Heart left ventricle (tissue), 16 donors: Measurements from ENCODE around the gene PPFIBP1. TPM values are rescaled to one million over a fixed set of nuclear protein-coding genes. Genes with fewer than 3 reads are reported as not detected.
A peak's percentile ranks its signal among the peaks of the same experiment; 100 is the strongest.

Experiments used
- ATAC-seq, 4 donors: fragments of 200-7000 bp; cut with Tn5 transposase; one replicate each; pipeline ENCODE4 v1.9.1; 2020 to 2022; ENCODE audit warnings: moderate library complexity in 4 of 4, mild to moderate bottlenecking in 3 of 4, moderate number of reproducible peaks in 1 of 4
- DNase-seq, 5 donors: peaks; one replicate each; pipeline ENCODE4 v3.0.0-alpha.2; 2020
- H3K27ac ChIP-seq, 12 donors: fragments of 200-600 bp; sonication (generic) in 4 of 12; one replicate each; pipeline versions ENCODE4 v1.5.0 to v1.8.0; 2016 to 2022; ENCODE audit warnings: mild to moderate bottlenecking in 2 of 12
- H3K27me3 ChIP-seq, 9 donors: fragments of 200-600 bp; sonication (generic) in 2 of 9; one replicate each; pipeline versions ENCODE4 v1.5.1 to v1.8.0; 2016 to 2022; ENCODE audit warnings: mild to moderate bottlenecking in 3 of 9
- H3K36me3 ChIP-seq, 9 donors: fragments of 200-600 bp; sonication (generic) in 2 of 9; one replicate each; pipeline versions ENCODE4 v1.5.0 to v1.8.0; 2018 to 2022; ENCODE audit warnings: mild to moderate bottlenecking in 2 of 9
- H3K4me1 ChIP-seq, 12 donors: fragments of 200-600 bp; sonication (generic) in 4 of 12; one replicate each; pipeline versions ENCODE4 v1.5.0 to v1.8.0; 2016 to 2022; ENCODE audit warnings: mild to moderate bottlenecking in 3 of 12
- H3K4me3 ChIP-seq, 12 donors: fragments of 200-600 bp; sonication (generic) in 4 of 12; one replicate each; pipeline versions ENCODE4 v1.5.0 to v1.8.0; 2017 to 2022; ENCODE audit warnings: mild to moderate bottlenecking in 9 of 12, moderate library complexity in 4 of 12
- H3K9me3 ChIP-seq, 12 donors: fragments of 200-600 bp; sonication (generic) in 4 of 12; one replicate each; pipeline versions ENCODE4 v1.5.0 to v1.8.0; 2016 to 2022; ENCODE audit warnings: mild to moderate bottlenecking in 1 of 12
- CTCF ChIP-seq, 12 donors: fragments of 200-600 bp; sonication (generic) in 4 of 12; IDR thresholded peaks; one replicate each; pipeline versions ENCODE4 v1.5.0 to v1.8.0; 2018 to 2022; ENCODE audit warnings: antibody characterized with exemption in 12 of 12, mild to moderate bottlenecking in 5 of 12
- POLR2A ChIP-seq, 2 donors: fragments of 450-650 bp; IDR thresholded peaks; one replicate each; pipeline ENCODE4 v1.6.1; 2017; ENCODE audit warnings: antibody characterized with exemption in 2 of 2, mild to moderate bottlenecking in 2 of 2, moderate library complexity in 2 of 2
- WGBS, 4 donors: extraction: QIAGEN DNeasy Blood & Tissue Kit in 2 of 4; methylation state at CpG; one replicate each; pipeline versions ENCODE4 v1.1.5 to v1.1.7; 2013 to 2018; 5-methylcytosine and 5-hydroxymethylcytosine counted together
- intact Hi-C, 10 donors: fragments of 100-400 bp; cut with DNase I; formaldehyde crosslinking; loops; one replicate each; pipeline versions ENCODE4 v1.11.1 to v1.14.2; 2022
- polyA plus RNA-seq, 2 donors: library from polyadenylated mRNA; stranded (reverse); fragments of 200-250 nt; gene quantifications; one replicate each; pipeline ENCODE4 v1.2.3, GENCODE V29; 2013
- total RNA-seq, 9 donors: library from RNA; depleted of rRNA in 2 of 9; stranded (reverse); fragments of >200 nt in 2 of 9; fragmentation: NEBNext Ultra II Directional in 3 of 9; extraction: Animal tissue kit (Norgen Biotek cat#: 25700) in 3 of 9; gene quantifications; one replicate each; pipeline versions ENCODE4 v1.1.0 to v1.2.4, GENCODE V29; 2016 to 2023
- donor health status: ischemic (EF 13 %, LVEDD 7.1; RV severe dilation, severe dysfunction).
- donor health status: healthy with polysubstance abuse.
- donor health status: DM: no; HTN: yes; CAD: no.
- donor health status: DM: no; HTN: no; CAD: no.
- donor health status: ischemic (EF 25% LVEDD 6.9; RV normal size, moderate dysfunction).
- donor health status: ischemic (EF 25% LVEDD 5.7; RV mildly dilated, moderate dysfunction).
- donor health status: healthy.
- donor health status: DM: yes; HTN: yes; CAD: no.
- donor health status: ischemic (EF 35%, LVEDD 5.7; RV mildly dilated, moderate dysfunction).
- donor health status: nonischemic (EF 11% LVEDD 7.7; RV severe dilation, severe dysfunction).
- donor health status: DM: yes; HTN: yes; CAD: no.
- donor health status: PGD.
- donor health status: ischemic (EF 29% LVEDD 5.4; RV normal size, mild dysfunction).
- donor health status: nonischemic (EF 23%, LVEDD 6.1; RV moderate dilation, normal function).

PPFIBP1 gene
- total and polyA plus RNA-seq, 11 donors: 48.7 to 413 (median 265) TPM

- Histone ChIP-seq H3K27me3 (no peaks in the 10 kb centered on the region), H3K4me1 (peaks cover 21 to 100% (median 90%) of the 10 kb centered on the region in 12 donors), H3K4me3 (no peak overlapping the region), H3K9me3 (no peaks in the 10 kb centered on the region), H3K27ac (peak overlapping the region; percentile 68 to 94 (median 87)), H3K36me3 (no peaks in the 10 kb centered on the region)
- ATAC-seq: no peak
- WGBS, 4 donors: 65 to 86% (median 79%) methylated on average over 4 of the region's 4 CpGs
- TF ChIP-seq CTCF (IDR thresholded peaks at IDR 0.05): no peak
- no peak for TF ChIP-seq POLR2A (IDR thresholded peaks at IDR 0.05)
- no peak for DNase-seq
- intact Hi-C loops: loop anchor here in 1 of 10 donors (5.0 kb wide), 1 partner anchor 47 kb away; no protein-coding TSS in a partner anchor
Observed at GRCh38 chr12:27550653-27550975, 26.6 kb downstream of the PPFIBP1 start.

DNA sequence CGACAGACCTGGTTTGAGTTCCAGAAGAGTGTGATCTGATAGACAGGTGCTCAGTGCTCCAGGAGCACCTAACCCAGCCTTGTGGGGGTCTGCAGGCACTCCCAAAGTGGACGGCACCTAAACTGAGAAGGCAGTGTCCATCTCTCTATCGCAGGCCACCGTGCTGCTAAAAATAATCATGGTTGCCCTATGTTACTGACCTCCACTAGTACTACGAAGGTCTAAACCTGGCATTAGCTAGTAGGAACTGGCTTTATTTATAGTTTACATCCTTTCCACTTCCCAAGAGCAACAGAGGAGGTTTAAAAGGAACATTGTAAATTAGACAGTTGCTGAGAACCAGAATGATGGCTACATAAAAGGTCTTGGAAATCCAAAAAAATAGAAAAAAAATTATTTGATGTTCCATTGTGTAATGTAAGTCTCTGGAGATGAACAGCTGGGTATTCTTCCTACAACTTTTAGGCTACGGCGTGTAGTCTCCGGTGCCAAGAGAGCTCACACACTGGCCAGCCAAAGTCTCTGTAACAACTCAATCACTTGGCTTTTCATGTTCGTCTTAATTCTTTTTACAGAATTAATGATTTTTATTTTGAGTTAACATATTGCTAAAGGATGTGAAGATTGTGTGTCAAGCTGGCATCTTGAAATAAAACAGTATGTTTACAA, 27.3 kb downstream of the PPFIBP1 start:
- intact Hi-C loops: loop anchor here in 1 of 10 donors (5.0 kb wide), 1 partner anchor 46 kb away; no protein-coding TSS in a partner anchor
- DNase-seq: no peak
- TF ChIP-seq CTCF (IDR thresholded peaks at IDR 0.05) (no peak), POLR2A (IDR thresholded peaks at IDR 0.05) (no peak)
- Histone ChIP-seq H3K4me3 (no peak overlapping the region), H3K4me1 (peaks cover 28 to 100% (median 90%) of the 10 kb centered on the region in 12 donors), H3K27me3 (no peaks in the 10 kb centered on the region), H3K36me3 (no peaks in the 10 kb centered on the region), H3K9me3 (no peaks in the 10 kb centered on the region), H3K27ac (peak overlapping the region; percentile 39 to 94 (median 87))
- ATAC-seq: peak; percentile 43 to 57 (median 54)
- WGBS, 4 donors: 20 to 25% (median 23%) methylated on average over 9 of the region's 9 CpGs

- WGBS, 4 donors: 64 to 84% (median 69%) methylated on average over 6 of the region's 6 CpGs
- no peak overlapping the region for H3K4me3 ChIP-seq
Observed at GRCh38 chr12:27552235-27552634, 28.2 kb downstream of the PPFIBP1 start.

More at GRCh38 chr12:27552235-27552634, 28.2 kb downstream of the PPFIBP1 start:
- Histone ChIP-seq H3K27ac (peak overlapping the region; percentile 57 to 94 (median 87)), H3K9me3 (no peaks in the 10 kb centered on the region), H3K4me1 (peaks cover 35 to 100% (median 94%) of the 10 kb centered on the region in 12 donors), H3K36me3 (no peaks in the 10 kb centered on the region), H3K27me3 (no peaks in the 10 kb centered on the region)
- TF ChIP-seq CTCF (IDR thresholded peaks at IDR 0.05) (no peak), POLR2A (IDR thresholded peaks at IDR 0.05) (no peak)
- ATAC-seq: no peak
- intact Hi-C loops: loop anchor here in 1 of 10 donors (5.0 kb wide), 1 partner anchor 45 kb away; no protein-coding TSS in a partner anchor
- no peak for DNase-seq
